ENCODE results near the gene FBXO7.

FBXO7 gene

GRCh38 chr22:32474635-32475467, at the start of gene FBXO7 (continued):
- TF ChIP-seq, protein P1, sequence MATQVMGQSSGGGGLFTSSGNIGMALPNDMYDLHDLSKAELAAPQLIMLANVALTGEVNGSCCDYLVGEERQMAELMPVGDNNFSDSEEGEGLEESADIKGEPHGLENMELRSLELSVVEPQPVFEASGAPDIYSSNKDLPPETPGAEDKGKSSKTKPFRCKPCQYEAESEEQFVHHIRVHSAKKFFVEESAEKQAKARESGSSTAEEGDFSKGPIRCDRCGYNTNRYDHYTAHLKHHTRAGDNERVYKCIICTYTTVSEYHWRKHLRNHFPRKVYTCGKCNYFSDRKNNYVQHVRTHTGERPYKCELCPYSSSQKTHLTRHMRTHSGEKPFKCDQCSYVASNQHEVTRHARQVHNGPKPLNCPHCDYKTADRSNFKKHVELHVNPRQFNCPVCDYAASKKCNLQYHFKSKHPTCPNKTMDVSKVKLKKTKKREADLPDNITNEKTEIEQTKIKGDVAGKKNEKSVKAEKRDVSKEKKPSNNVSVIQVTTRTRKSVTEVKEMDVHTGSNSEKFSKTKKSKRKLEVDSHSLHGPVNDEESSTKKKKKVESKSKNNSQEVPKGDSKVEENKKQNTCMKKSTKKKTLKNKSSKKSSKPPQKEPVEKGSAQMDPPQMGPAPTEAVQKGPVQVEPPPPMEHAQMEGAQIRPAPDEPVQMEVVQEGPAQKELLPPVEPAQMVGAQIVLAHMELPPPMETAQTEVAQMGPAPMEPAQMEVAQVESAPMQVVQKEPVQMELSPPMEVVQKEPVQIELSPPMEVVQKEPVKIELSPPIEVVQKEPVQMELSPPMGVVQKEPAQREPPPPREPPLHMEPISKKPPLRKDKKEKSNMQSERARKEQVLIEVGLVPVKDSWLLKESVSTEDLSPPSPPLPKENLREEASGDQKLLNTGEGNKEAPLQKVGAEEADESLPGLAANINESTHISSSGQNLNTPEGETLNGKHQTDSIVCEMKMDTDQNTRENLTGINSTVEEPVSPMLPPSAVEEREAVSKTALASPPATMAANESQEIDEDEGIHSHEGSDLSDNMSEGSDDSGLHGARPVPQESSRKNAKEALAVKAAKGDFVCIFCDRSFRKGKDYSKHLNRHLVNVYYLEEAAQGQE (tag by site-specific recombination; IDR thresholded peaks at IDR 0.05): no peak
- TF ChIP-seq ZNF184 (tag by site-specific recombination; IDR thresholded peaks at IDR 0.05) (no peak), ZNF585B (tag by site-specific recombination; IDR thresholded peaks at IDR 0.05) (0 out of 2 replicates have a peak, but pooled peaks have one; percentile 12), KLF7 (tag by site-specific recombination; IDR thresholded peaks at IDR 0.05; ENCODE audit: borderline replicate concordance) (no peak; the same call in 1 of the 2 replicates), ZNF394 (tag by site-specific recombination; IDR thresholded peaks at IDR 0.05; ENCODE audit: borderline replicate concordance) (0 out of 2 replicates have a peak, but pooled peaks have one; percentile 46), ZSCAN23 (tag by site-specific recombination; IDR thresholded peaks at IDR 0.05) (no peak), PRDM6 (tag by site-specific recombination; IDR thresholded peaks at IDR 0.05) (no peak), ZNF37A (tag by site-specific recombination; IDR thresholded peaks at IDR 0.05) (no peak), GLI4 (tag by site-specific recombination; IDR thresholded peaks at IDR 0.05) (no peak), ZNF18 (tag by site-specific recombination; IDR thresholded peaks at IDR 0.05) (0 out of 2 replicates have a peak, but pooled peaks have one; percentile 15), ZEB2 (tag by site-specific recombination; IDR thresholded peaks at IDR 0.05) (peak; percentile 83), MZF1 (tag by site-specific recombination; IDR thresholded peaks at IDR 0.05; ENCODE audit: borderline replicate concordance) (peak; percentile 59; the same call in 1 of the 2 replicates), PRDM1 (tag by site-specific recombination; IDR thresholded peaks at IDR 0.05) (no peak)
- TF ChIP-seq, protein P2, sequence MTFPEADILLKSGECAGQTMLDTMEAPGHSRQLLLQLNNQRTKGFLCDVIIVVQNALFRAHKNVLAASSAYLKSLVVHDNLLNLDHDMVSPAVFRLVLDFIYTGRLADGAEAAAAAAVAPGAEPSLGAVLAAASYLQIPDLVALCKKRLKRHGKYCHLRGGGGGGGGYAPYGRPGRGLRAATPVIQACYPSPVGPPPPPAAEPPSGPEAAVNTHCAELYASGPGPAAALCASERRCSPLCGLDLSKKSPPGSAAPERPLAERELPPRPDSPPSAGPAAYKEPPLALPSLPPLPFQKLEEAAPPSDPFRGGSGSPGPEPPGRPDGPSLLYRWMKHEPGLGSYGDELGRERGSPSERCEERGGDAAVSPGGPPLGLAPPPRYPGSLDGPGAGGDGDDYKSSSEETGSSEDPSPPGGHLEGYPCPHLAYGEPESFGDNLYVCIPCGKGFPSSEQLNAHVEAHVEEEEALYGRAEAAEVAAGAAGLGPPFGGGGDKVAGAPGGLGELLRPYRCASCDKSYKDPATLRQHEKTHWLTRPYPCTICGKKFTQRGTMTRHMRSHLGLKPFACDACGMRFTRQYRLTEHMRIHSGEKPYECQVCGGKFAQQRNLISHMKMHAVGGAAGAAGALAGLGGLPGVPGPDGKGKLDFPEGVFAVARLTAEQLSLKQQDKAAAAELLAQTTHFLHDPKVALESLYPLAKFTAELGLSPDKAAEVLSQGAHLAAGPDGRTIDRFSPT (tag by site-specific recombination; IDR thresholded peaks at IDR 0.05): peak; percentile 88
- TF ChIP-seq, protein P3, sequence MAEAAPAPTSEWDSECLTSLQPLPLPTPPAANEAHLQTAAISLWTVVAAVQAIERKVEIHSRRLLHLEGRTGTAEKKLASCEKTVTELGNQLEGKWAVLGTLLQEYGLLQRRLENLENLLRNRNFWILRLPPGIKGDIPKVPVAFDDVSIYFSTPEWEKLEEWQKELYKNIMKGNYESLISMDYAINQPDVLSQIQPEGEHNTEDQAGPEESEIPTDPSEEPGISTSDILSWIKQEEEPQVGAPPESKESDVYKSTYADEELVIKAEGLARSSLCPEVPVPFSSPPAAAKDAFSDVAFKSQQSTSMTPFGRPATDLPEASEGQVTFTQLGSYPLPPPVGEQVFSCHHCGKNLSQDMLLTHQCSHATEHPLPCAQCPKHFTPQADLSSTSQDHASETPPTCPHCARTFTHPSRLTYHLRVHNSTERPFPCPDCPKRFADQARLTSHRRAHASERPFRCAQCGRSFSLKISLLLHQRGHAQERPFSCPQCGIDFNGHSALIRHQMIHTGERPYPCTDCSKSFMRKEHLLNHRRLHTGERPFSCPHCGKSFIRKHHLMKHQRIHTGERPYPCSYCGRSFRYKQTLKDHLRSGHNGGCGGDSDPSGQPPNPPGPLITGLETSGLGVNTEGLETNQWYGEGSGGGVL (tag by site-specific recombination; IDR thresholded peaks at IDR 0.05): peak; percentile 76
- TF ChIP-seq, protein P4, sequence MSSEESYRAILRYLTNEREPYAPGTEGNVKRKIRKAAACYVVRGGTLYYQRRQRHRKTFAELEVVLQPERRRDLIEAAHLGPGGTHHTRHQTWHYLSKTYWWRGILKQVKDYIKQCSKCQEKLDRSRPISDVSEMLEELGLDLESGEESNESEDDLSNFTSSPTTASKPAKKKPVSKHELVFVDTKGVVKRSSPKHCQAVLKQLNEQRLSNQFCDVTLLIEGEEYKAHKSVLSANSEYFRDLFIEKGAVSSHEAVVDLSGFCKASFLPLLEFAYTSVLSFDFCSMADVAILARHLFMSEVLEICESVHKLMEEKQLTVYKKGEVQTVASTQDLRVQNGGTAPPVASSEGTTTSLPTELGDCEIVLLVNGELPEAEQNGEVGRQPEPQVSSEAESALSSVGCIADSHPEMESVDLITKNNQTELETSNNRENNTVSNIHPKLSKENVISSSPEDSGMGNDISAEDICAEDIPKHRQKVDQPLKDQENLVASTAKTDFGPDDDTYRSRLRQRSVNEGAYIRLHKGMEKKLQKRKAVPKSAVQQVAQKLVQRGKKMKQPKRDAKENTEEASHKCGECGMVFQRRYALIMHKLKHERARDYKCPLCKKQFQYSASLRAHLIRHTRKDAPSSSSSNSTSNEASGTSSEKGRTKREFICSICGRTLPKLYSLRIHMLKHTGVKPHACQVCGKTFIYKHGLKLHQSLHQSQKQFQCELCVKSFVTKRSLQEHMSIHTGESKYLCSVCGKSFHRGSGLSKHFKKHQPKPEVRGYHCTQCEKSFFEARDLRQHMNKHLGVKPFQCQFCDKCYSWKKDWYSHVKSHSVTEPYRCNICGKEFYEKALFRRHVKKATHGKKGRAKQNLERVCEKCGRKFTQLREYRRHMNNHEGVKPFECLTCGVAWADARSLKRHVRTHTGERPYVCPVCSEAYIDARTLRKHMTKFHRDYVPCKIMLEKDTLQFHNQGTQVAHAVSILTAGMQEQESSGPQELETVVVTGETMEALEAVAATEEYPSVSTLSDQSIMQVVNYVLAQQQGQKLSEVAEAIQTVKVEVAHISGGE (tag by site-specific recombination; conservative IDR thresholded peaks at IDR 0.05; ENCODE audit: low read depth): peak; percentile 59
- TF ChIP-seq, protein P5, sequence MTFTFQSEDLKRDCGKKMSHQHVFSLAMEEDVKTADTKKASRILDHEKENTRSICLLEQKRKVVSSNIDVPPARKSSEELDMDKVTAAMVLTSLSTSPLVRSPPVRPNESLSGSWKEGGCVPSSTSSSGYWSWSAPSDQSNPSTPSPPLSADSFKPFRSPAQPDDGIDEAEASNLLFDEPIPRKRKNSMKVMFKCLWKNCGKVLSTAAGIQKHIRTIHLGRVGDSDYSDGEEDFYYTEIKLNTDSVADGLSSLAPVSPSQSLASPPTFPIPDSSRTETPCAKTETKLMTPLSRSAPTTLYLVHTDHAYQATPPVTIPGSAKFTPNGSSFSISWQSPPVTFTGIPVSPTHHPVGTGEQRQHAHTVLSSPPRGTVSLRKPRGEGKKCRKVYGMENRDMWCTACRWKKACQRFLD (tag by site-specific recombination; IDR thresholded peaks at IDR 0.05): no peak
